ENCODE results near the gene ZNF521.

ZNF521 gene

GRCh38 chr18:25228410-25228809 is 123.6 kb downstream of the ZNF521 start:
- no peak for DNase-seq

DNA sequence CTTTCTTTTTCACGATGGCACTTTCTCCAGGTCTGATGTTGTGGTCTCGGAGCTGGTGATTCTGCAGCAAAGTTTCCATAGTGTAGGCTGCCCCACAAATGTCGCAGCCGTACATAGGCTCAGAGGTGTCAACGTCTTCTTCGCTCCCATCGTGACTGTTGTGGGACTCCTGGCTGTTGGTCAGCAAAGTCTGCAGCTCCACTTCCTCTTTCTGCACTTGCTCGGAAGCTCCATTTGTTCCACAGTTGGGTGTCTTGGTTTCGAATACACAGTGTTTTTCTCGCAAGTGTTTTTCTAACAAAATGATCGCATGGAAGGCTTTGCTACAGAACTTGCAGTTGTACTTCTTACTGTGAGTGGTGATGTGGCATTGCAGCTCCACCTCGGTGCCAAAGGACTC is 126.8 kb downstream of the ZNF521 start:
- no peak for DNase-seq

DNA sequence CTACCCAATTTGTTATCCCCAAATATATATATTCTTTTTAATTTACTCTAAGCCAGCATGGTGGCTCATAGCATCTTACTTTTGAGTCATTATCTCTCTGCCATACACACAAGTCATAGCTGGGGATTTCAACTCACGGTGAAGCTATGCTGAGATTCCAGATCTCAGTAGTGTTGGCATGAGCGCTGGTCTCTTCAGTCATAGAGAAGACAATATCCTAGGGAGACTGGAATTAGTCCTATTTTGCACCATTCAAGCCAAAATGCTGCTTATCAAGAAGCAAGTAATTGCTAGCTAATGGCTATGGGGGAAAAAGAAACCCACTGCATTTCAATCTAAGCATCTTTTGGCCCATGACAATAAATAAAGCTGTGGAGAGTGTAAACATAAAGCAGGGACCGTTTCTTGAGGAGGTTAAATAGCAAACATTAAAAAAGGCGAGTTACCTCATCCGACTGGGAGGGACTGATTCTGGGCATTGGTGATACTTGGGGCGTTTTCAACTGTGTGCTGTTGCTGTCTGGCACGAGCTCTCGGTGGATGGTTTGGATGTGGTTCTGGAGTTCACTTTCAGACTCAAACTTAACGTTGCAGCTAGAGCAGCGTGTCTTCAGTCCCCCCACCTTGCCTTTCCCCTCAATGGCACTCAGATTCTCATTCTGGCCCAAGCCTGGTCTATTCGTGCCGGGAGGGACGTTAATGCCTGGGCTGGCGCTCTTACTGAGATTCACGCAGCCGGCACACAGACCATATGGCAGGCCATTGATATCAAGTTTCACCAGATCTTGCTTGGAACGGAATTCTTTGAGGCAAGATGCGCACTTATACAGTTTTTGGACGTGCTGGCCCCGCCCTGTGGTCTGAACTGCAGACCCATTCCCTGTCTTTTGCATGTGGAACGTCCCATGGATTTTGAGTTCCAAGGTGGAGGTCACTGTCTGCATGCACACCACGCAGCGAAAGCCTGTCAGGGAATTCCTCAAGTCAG is 127.8 kb downstream of the ZNF521 start:
- DNase-seq, result no peak

- DNase-seq, result no peak
Observed at GRCh38 chr18:25223211-25223610, 128.8 kb downstream of the ZNF521 start.

GRCh38 chr18:25222648-25223047 is 129.3 kb downstream of the ZNF521 start:
- no peak for DNase-seq

- DNase-seq, result no peak
Observed at GRCh38 chr18:25210622-25211021, 141.3 kb downstream of the ZNF521 start.

GRCh38 chr18:25192065-25192464 is 159.9 kb downstream of the ZNF521 start:
- DNase-seq, result no peak

DNA sequence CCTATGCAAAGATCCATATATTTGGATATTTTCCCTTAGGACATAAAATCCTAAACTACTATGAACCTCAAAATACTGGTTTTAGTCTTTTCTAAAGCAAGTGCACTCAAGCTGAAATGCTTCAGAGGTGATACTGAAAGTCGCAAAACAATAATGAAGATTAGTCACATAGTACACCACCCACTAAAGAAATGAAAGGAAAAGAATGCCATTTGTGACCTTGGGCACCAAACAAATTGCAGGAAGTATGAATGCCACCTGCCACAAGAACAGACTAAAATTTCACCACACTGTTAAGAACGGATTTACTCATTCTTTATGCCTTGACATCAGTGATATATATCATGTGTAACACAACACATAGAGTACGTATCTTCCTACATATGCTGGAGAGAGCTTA is 161.5 kb downstream of the ZNF521 start:
- DNase-seq, result no peak

- no peak for DNase-seq
Observed at GRCh38 chr18:25189391-25190185, 162.4 kb downstream of the ZNF521 start.

DNA sequence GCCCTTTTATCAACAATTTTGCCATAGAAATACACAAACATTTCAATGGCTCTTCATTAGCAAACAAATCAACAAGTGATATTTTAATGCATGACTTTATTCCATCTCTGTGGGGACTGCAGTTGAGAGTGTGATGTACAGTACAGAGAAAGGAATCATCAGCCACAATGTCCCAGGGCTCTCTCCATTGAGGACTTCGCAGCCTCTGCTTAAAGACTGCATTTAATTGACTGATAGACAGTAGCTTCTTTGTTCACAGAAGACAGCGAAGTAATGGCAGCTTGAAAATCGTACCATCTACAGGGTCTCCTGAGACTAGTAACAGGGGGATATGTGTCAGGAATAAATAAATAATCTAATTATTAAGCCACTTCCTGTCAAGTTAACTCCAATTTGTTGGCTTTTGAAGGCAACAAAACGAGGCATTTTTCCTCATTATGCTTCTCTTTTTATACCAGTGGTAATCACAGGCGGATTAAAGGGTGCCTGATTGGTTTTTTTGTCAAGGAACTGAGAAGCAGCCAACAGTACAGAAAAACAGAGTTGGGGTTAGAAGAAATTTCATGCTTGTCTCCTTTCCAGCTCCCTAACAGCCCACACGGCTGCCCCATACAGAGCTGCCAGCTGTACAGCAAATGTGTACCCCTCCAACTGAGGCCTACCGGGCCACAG is 164.3 kb downstream of the ZNF521 start:
- DNase-seq, result no peak

- no peak for DNase-seq
Observed at GRCh38 chr18:25186871-25187270, 165.1 kb downstream of the ZNF521 start.

GRCh38 chr18:25181993-25182392 is 170.0 kb downstream of the ZNF521 start:
- DNase-seq, result no peak

GRCh38 chr18:25181581-25181980 is 170.4 kb downstream of the ZNF521 start:
- no peak for DNase-seq

GRCh38 chr18:25180973-25181548 is 170.9 kb downstream of the ZNF521 start:
- no peak for DNase-seq

- no peak for DNase-seq
Observed at GRCh38 chr18:25177631-25178030, 174.3 kb downstream of the ZNF521 start.

GRCh38 chr18:25176518-25177042 is 175.4 kb downstream of the ZNF521 start:
- DNase-seq, result no peak

GRCh38 chr18:25175558-25176517 is 176.1 kb downstream of the ZNF521 start:
- no peak for DNase-seq

DNA sequence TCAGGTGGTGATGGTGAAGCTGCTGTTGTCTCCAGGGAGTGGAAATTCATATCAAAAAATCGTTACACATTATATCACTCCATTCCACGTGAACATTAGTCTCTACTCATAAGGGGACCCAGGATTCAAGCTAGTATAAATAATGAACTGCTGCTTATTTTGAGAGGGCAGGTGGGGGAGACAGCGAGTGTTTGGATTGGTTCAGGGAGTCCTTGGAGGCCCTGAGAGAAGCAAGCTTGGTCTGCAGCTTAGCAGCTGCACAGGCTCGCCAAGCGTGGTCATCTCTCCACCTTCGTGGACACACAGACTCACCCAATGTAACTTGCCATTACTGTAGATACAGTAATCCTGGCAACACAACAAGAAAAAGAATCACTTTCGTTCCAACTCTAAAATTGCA is 177.6 kb downstream of the ZNF521 start:
- no peak for DNase-seq

DNA sequence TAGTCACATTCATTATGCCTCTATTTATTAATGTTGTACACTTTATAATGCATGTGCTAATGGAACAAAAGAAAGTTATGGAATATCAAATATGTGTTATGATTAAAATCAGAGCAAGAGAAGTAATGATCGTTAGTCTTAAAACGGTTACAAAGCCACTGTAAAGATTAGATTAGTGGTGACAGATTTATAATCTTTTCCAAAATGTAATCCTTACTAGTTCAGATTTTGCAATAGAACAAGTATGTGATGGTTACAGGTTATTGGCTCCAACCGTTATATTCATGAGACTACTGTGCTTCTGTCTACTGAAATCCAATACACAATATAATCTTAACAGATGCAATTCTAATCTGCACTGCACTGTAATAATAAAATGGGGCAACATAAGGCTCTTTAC is 180.6 kb downstream of the ZNF521 start:
- no peak for DNase-seq

DNA sequence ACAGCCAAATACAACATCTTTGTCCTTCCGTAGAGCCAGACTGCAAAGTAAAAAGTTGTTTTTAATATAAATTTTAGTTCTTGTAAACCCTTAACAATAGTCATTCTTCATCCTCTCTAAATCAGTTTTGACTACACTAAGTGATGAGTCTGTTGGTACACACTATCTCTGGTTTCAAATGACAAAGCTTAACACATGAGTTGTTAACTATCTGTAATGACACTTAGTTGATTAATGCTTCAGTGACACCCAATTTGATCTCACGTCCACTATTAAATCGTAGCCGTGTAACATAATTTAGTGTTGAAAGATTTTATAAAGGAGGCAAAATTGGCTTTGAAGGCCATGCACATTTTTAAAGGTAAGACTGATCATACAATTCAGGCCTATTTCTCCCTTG is 181.6 kb downstream of the ZNF521 start:
- DNase-seq, result no peak
